GM12875 (cell line): ENCODE results near the gene FNIP2.
A peak's percentile ranks its signal among the peaks of the same experiment; 100 is the strongest.

Experiments
- H3K4me3 ChIP-seq: one replicate; pipeline ENCODE4 v1.5.1; 2011; ENCODE audit warnings: low read depth, low read length, control low read depth
- CTCF ChIP-seq: IDR thresholded peaks from 2 replicates; pipeline ENCODE4 v1.5.1; 2011; ENCODE audit warnings: low read depth, mild to moderate bottlenecking, control low read depth, inconsistent platforms, low read length, moderate library complexity, borderline replicate concordance; ENCODE audit not compliant: insufficient read depth

The FNIP2 gene

GRCh38 chr4:158768555-158769174, at the start of gene FNIP2:
TSS of gene FNIP2 (plus strand) at chr4:158769026. CDS start at chr4:158769213, 187 bp downstream.
- peak within 1 kb of the TSS; percentile 47 for H3K4me3 ChIP-seq
- no peak for TF ChIP-seq CTCF

GRCh38 chr4:158721680-158722079, 47.1 kb upstream of the FNIP2 start:
- H3K4me3 ChIP-seq: no peak overlapping the region
- TF ChIP-seq CTCF: no peak

DNA sequence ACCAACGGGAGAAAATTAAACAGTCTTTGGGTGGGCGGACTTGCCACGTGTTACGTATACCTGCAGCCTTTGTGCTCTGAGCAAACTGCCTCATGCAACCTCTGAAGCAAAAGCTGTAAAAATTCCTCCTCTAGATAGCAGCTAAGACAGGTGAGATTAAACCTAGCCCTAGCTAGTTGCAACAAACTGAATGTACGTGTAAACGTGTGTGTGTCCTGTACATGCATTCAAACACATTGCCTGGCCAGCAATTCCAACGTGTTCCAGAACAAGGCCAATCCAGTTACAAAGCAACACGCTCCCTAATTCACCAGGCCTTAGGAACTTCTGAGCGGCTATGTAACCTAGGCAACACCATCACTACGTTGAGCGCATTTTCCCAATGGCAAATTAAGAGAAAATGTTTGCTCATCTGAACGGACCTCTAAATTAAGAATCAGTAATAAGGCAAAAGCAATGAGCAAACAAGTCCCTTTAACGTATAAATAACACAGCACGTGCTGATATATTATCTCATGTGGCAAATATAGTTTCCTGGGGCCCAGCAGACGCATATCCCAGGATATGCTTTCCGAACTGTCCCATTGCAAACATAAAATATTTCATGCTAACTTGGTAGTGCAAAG, 46.4 kb upstream of the FNIP2 start:
- peak overlapping the region; percentile 92 for H3K4me3 ChIP-seq
- no peak for TF ChIP-seq CTCF

- TF ChIP-seq CTCF: no peak
- peak within 1 kb of the TSS; percentile 92 for H3K4me3 ChIP-seq
These were observed 45.7 kb upstream of the FNIP2 start, which contains the start of gene PPID for GRCh38 chr4:158722917-158723793. TSS of gene PPID (minus strand) at chr4:158723396. CDS start at chr4:158723288, 108 bp downstream.

- no peak for TF ChIP-seq CTCF
- no peak overlapping the region for H3K4me3 ChIP-seq
These were observed 44.2 kb upstream of the FNIP2 start for GRCh38 chr4:158724637-158725036.

GRCh38 chr4:158726633-158727032, 42.2 kb upstream of the FNIP2 start:
- TF ChIP-seq CTCF: no peak
- H3K4me3 ChIP-seq: no peak overlapping the region
